NCI-H1417 treated with DMSO at 0.1 percent for 48 hours (cell line): ENCODE data around the gene ARHGEF28.

Source experiments
- DNase-seq: peaks from one replicate; lab custom pipeline; 2025; lab: John Stamatoyannopoulos, UW

The ARHGEF28 gene

GRCh38 chr5:73661753-73662152, 35.8 kb downstream of the ARHGEF28 start:
- DNase-seq, result no peak

GRCh38 chr5:73663161-73663859, 37.3 kb downstream of the ARHGEF28 start:
- DNase-seq, result no peak

GRCh38 chr5:73663860-73664240, 37.9 kb downstream of the ARHGEF28 start:
- DNase-seq, result no peak

GRCh38 chr5:73664796-73665195, 38.8 kb downstream of the ARHGEF28 start:
- DNase-seq, result no peak

- no peak for DNase-seq
These were observed 40.9 kb downstream of the ARHGEF28 start for GRCh38 chr5:73666891-73667290.

GRCh38 chr5:73668017-73668416, 42.0 kb downstream of the ARHGEF28 start:
- no peak for DNase-seq

GRCh38 chr5:73668486-73669111, 42.6 kb downstream of the ARHGEF28 start:
- DNase-seq, result no peak

- no peak for DNase-seq
These were observed 44.7 kb downstream of the ARHGEF28 start for GRCh38 chr5:73670731-73671130.

GRCh38 chr5:73672132-73672531, 46.1 kb downstream of the ARHGEF28 start:
- no peak for DNase-seq

- DNase-seq, result no peak
These were observed 47.2 kb downstream of the ARHGEF28 start for GRCh38 chr5:73673161-73673591.

GRCh38 chr5:73674669-73675004, 48.6 kb downstream of the ARHGEF28 start:
- no peak for DNase-seq

GRCh38 chr5:73678322-73678740, 52.3 kb downstream of the ARHGEF28 start:
- no peak for DNase-seq

- DNase-seq, result no peak
These were observed 52.8 kb downstream of the ARHGEF28 start for GRCh38 chr5:73678807-73679206.

GRCh38 chr5:73682176-73682575, 56.2 kb downstream of the ARHGEF28 start:
- no peak for DNase-seq

- DNase-seq, result no peak
These were observed 58.7 kb downstream of the ARHGEF28 start for GRCh38 chr5:73684691-73685090.

- no peak for DNase-seq
These were observed 60.9 kb downstream of the ARHGEF28 start for GRCh38 chr5:73686912-73687311.

GRCh38 chr5:73687357-73687756, 61.4 kb downstream of the ARHGEF28 start:
- no peak for DNase-seq

- no peak for DNase-seq
These were observed 64.0 kb downstream of the ARHGEF28 start for GRCh38 chr5:73690015-73690414.

GRCh38 chr5:73691302-73692080, 65.5 kb downstream of the ARHGEF28 start:
- DNase-seq, result no peak

GRCh38 chr5:73692166-73692640, 66.2 kb downstream of the ARHGEF28 start:
- no peak for DNase-seq

GRCh38 chr5:73692981-73693380, 67.0 kb downstream of the ARHGEF28 start:
- no peak for DNase-seq

- DNase-seq, result no peak
These were observed 67.6 kb downstream of the ARHGEF28 start for GRCh38 chr5:73693573-73694061.

- no peak for DNase-seq
These were observed 68.1 kb downstream of the ARHGEF28 start for GRCh38 chr5:73694089-73694488.
